PC-9 (cell line): ENCODE results near the gene GLI1. TPM values are rescaled to one million over a fixed set of nuclear protein-coding genes. Genes with fewer than 3 reads are reported as not detected.
A peak's percentile ranks its signal among the peaks of the same experiment; 100 is the strongest.

Experiments
- BruUV-seq: library from RNA; stranded (reverse); fragments of 400-500 nt; replicated peaks from 2 replicates; lab custom pipeline; 2021; lab: Mats Ljungman, UMichigan
- CTCF ChIA-PET: fragments of 300-600 bp; sonication (Branson Sonifier 250); formaldehyde crosslinking; loops from one replicate; lab custom pipeline; 2022; ENCODE audit warnings: antibody characterized with exemption; lab: Charles Lee
- POLR2A ChIA-PET: fragments of 300-600 bp; sonication (Branson Sonifier 250); formaldehyde crosslinking; loops from one replicate; lab custom pipeline; 2022; ENCODE audit warnings: antibody characterized with exemption; ENCODE audit not compliant: unreplicated experiment; lab: Charles Lee
- DNase-seq, 2 experiments: peaks; one replicate each; pipeline versions ENCODE4 v3.0.0 to v3.0.0-alpha.2; 2015 to 2022; ENCODE audit warnings: mixed read lengths in 1 of 2
- H2AFZ ChIP-seq: fragments of 200-600 bp; sonication (generic); 2 replicates; pipeline ENCODE4 v1.8.1; 2017; ENCODE audit warnings: antibody characterized with exemption
- H3F3A ChIP-seq: fragments of 200-600 bp; sonication (generic); 2 replicates; pipeline ENCODE4 v1.8.1; 2017; ENCODE audit warnings: antibody characterized with exemption, mild to moderate bottlenecking, low read depth; ENCODE audit not compliant: insufficient read depth
- H3K27ac ChIP-seq: fragments of 200-600 bp; sonication (generic); 2 replicates; pipeline ENCODE4 v1.6.1; 2016; ENCODE audit warnings: mixed run types
- H3K27me3 ChIP-seq: fragments of 200-600 bp; sonication (generic); 2 replicates; pipeline ENCODE4 v1.6.1; 2016; ENCODE audit warnings: low read depth, mixed run types; ENCODE audit not compliant: insufficient read depth
- H3K36me3 ChIP-seq: fragments of 200-600 bp; sonication (generic); 2 replicates; pipeline ENCODE4 v1.6.1; 2016; ENCODE audit warnings: low read depth, mixed run types
- H3K4me1 ChIP-seq: fragments of 200-600 bp; sonication (generic); replicated peaks from 2 replicates; pipeline ENCODE4 v1.6.1; 2016; ENCODE audit warnings: mixed run types; ENCODE audit not compliant: insufficient read depth
- H3K4me2 ChIP-seq: fragments of 200-600 bp; sonication (generic); 2 replicates; pipeline ENCODE4 v1.6.1; 2017; ENCODE audit warnings: mixed run types
- H3K4me3 ChIP-seq: fragments of 200-600 bp; sonication (generic); 2 replicates; pipeline ENCODE4 v1.6.1; 2016; ENCODE audit warnings: mixed run types
- H3K79me2 ChIP-seq: fragments of 200-600 bp; sonication (generic); 2 replicates; pipeline ENCODE4 v1.6.1; 2017; ENCODE audit warnings: low read depth, mixed run types
- H3K9me2 ChIP-seq: fragments of 200-600 bp; sonication (generic); 2 replicates; pipeline ENCODE4 v1.8.1; 2017; ENCODE audit warnings: mild to moderate bottlenecking; ENCODE audit not compliant: insufficient read depth
- H3K9me3 ChIP-seq: fragments of 200-600 bp; sonication (generic); 2 replicates; pipeline ENCODE4 v1.8.1; 2016; ENCODE audit warnings: low read depth; ENCODE audit not compliant: insufficient read depth
- H4K20me1 ChIP-seq: fragments of 200-600 bp; sonication (generic); 2 replicates; pipeline ENCODE4 v1.8.1; 2017; ENCODE audit not compliant: insufficient read depth
- CTCF ChIP-seq: fragments of 200-600 bp; sonication (generic); conservative IDR thresholded peaks from 2 replicates; pipeline ENCODE4 v1.6.1; 2017; ENCODE audit warnings: mixed run types, antibody characterized with exemption, mild to moderate bottlenecking, moderate library complexity
- EZH2 ChIP-seq: fragments of 200-600 bp; sonication (generic); IDR thresholded peaks from 2 replicates; pipeline ENCODE4 v1.8.0; 2017; ENCODE audit warnings: antibody characterized with exemption, low read depth
- intact Hi-C: fragments of 100-400 bp; cut with micrococcal nuclease; formaldehyde crosslinking; loops from one replicate; pipeline ENCODE4 v1.10.0; 2022; ENCODE audit not compliant: unreplicated experiment
- total RNA-seq: library from RNA; stranded (reverse); gene quantifications from 2 replicates; pipeline ENCODE4 v1.2.3, GENCODE V29; 2021

GLI1 gene
- total RNA-seq, 1 experiment from 2014 or later = not detected

- POLR2A ChIA-PET = no interaction called here
- intact Hi-C loops = no loop called here
- DNase-seq = peak in 1 of 2 experiments; percentile 50
- CTCF ChIA-PET = interaction anchor here (0.6 to 0.7 kb wide), 2 partner anchors 23 to 85 kb away, joined by 3 to 4 read pairs; partner anchors contain the start of gene INHBE
- Histone ChIP-seq H3K79me2 (peaks cover 18% of the 10 kb centered on the region), H3F3A (peaks cover 7% of the 10 kb centered on the region; the same call in 1 of the 2 replicates), H3K9me3 (no peaks in the 10 kb centered on the region), H3K27ac (peak overlapping the region; percentile 91), H3K9me2 (no peaks in the 10 kb centered on the region), H3K4me3 (peak overlapping the region; percentile 74), H4K20me1 (no peaks in the 10 kb centered on the region), H3K36me3 (no peaks in the 10 kb centered on the region), H2AFZ (peak overlapping the region; percentile 97), H3K4me2 (peak overlapping the region; percentile 93), H3K4me1 (peaks cover 18% of the 10 kb centered on the region), H3K27me3 (no peaks in the 10 kb centered on the region)
- TF ChIP-seq EZH2 = no peak
- no peak for TF ChIP-seq CTCF
- no TSS peak for BruUV-seq
Measured at GRCh38 chr12:57431654-57432188, 27.9 kb upstream of the GLI1 start.

GRCh38 chr12:57433370-57433769 is 26.2 kb upstream of the GLI1 start:
- Histone ChIP-seq H4K20me1 (no peaks in the 10 kb centered on the region), H3K4me3 (no peak overlapping the region), H3K4me2 (no peak overlapping the region), H3K9me3 (no peaks in the 10 kb centered on the region), H3K27me3 (no peaks in the 10 kb centered on the region), H3F3A (peaks cover 5% of the 10 kb centered on the region; the same call in 1 of the 2 replicates), H3K79me2 (peaks cover 18% of the 10 kb centered on the region), H2AFZ (no peak overlapping the region), H3K9me2 (no peaks in the 10 kb centered on the region), H3K27ac (no peak overlapping the region), H3K4me1 (peaks cover 18% of the 10 kb centered on the region), H3K36me3 (no peaks in the 10 kb centered on the region)
- no peak for TF ChIP-seq CTCF
- no TSS peak for BruUV-seq
- CTCF ChIA-PET = no interaction called here
- intact Hi-C loops = no loop called here
- DNase-seq = no peak
- POLR2A ChIA-PET = interaction anchor here (0.6 kb wide), 1 partner anchor 911 kb away, joined by 3 read pairs; no protein-coding TSS in a partner anchor

- Histone ChIP-seq H2AFZ (no peak within 1 kb of the TSS), H3F3A (peaks cover 5% of the 10 kb centered on the region; the same call in 1 of the 2 replicates), H3K9me3 (no peaks in the 10 kb centered on the region), H3K79me2 (peaks cover 6% of the 10 kb centered on the region), H4K20me1 (no peaks in the 10 kb centered on the region), H3K4me1 (0 out of 2 replicates have a peak, but pooled peaks cover 10% of the 10 kb centered on the region), H3K4me3 (no peak within 1 kb of the TSS), H3K9me2 (no peaks in the 10 kb centered on the region), H3K4me2 (no peak within 1 kb of the TSS), H3K27ac (no peak within 1 kb of the TSS), H3K27me3 (no peaks in the 10 kb centered on the region), H3K36me3 (no peaks in the 10 kb centered on the region)
- no TSS peak for BruUV-seq
- TF ChIP-seq EZH2 (no peak), CTCF (no peak)
- POLR2A ChIA-PET = no interaction called here
- intact Hi-C loops = no loop called here
- CTCF ChIA-PET = no interaction called here
- no peak for DNase-seq
Measured at GRCh38 chr12:57434517-57435223, 24.9 kb upstream of the GLI1 start, which contains the start of gene INHBC. TSS of gene INHBC (plus strand) at chr12:57434784. CDS start at chr12:57434887, 103 bp downstream.
